Heart left ventricle (tissue), 16 donors: ENCODE measurements around the gene CCL7. TPM values are rescaled to one million over a fixed set of nuclear protein-coding genes. Genes with fewer than 3 reads are reported as not detected.

Source experiments
- ATAC-seq, 4 donors: fragments of 200-7000 bp; cut with Tn5 transposase; one replicate each; pipeline ENCODE4 v1.9.1; 2020 to 2022; ENCODE audit warnings: moderate library complexity in 4 of 4, mild to moderate bottlenecking in 3 of 4, moderate number of reproducible peaks in 1 of 4
- DNase-seq, 5 donors: peaks; one replicate each; pipeline ENCODE4 v3.0.0-alpha.2; 2020
- H3K27ac ChIP-seq, 12 donors: fragments of 200-600 bp; sonication (generic) in 4 of 12; one replicate each; pipeline versions ENCODE4 v1.5.0 to v1.8.0; 2016 to 2022; ENCODE audit warnings: mild to moderate bottlenecking in 2 of 12
- H3K27me3 ChIP-seq, 9 donors: fragments of 200-600 bp; sonication (generic) in 2 of 9; one replicate each; pipeline versions ENCODE4 v1.5.1 to v1.8.0; 2016 to 2022; ENCODE audit warnings: mild to moderate bottlenecking in 3 of 9
- H3K36me3 ChIP-seq, 9 donors: fragments of 200-600 bp; sonication (generic) in 2 of 9; one replicate each; pipeline versions ENCODE4 v1.5.0 to v1.8.0; 2018 to 2022; ENCODE audit warnings: mild to moderate bottlenecking in 2 of 9
- H3K4me1 ChIP-seq, 12 donors: fragments of 200-600 bp; sonication (generic) in 4 of 12; one replicate each; pipeline versions ENCODE4 v1.5.0 to v1.8.0; 2016 to 2022; ENCODE audit warnings: mild to moderate bottlenecking in 3 of 12
- H3K4me3 ChIP-seq, 12 donors: fragments of 200-600 bp; sonication (generic) in 4 of 12; one replicate each; pipeline versions ENCODE4 v1.5.0 to v1.8.0; 2017 to 2022; ENCODE audit warnings: mild to moderate bottlenecking in 9 of 12, moderate library complexity in 4 of 12
- H3K9me3 ChIP-seq, 12 donors: fragments of 200-600 bp; sonication (generic) in 4 of 12; one replicate each; pipeline versions ENCODE4 v1.5.0 to v1.8.0; 2016 to 2022; ENCODE audit warnings: mild to moderate bottlenecking in 1 of 12
- POLR2A ChIP-seq, 2 donors: fragments of 450-650 bp; IDR thresholded peaks; one replicate each; pipeline ENCODE4 v1.6.1; 2017; ENCODE audit warnings: antibody characterized with exemption in 2 of 2, mild to moderate bottlenecking in 2 of 2, moderate library complexity in 2 of 2
- WGBS, 4 donors: extraction: QIAGEN DNeasy Blood & Tissue Kit in 2 of 4; methylation state at CpG; one replicate each; pipeline versions ENCODE4 v1.1.5 to v1.1.7; 2013 to 2018; 5-methylcytosine and 5-hydroxymethylcytosine counted together
- intact Hi-C, 10 donors: fragments of 100-400 bp; cut with DNase I; formaldehyde crosslinking; loops; one replicate each; pipeline versions ENCODE4 v1.11.1 to v1.14.2; 2022
- polyA plus RNA-seq, 2 donors: library from polyadenylated mRNA; stranded (reverse); fragments of 200-250 nt; gene quantifications; one replicate each; pipeline ENCODE4 v1.2.3, GENCODE V29; 2013
- total RNA-seq, 9 donors: library from RNA; depleted of rRNA in 2 of 9; stranded (reverse); fragments of >200 nt in 2 of 9; fragmentation: NEBNext Ultra II Directional in 3 of 9; extraction: Animal tissue kit (Norgen Biotek cat#: 25700) in 3 of 9; gene quantifications; one replicate each; pipeline versions ENCODE4 v1.1.0 to v1.2.4, GENCODE V29; 2016 to 2023
- TF ChIP-seq, protein P1 (sequence below), 12 donors: fragments of 200-600 bp; sonication (generic) in 4 of 12; IDR thresholded peaks; one replicate each; pipeline versions ENCODE4 v1.5.0 to v1.8.0; 2018 to 2022; ENCODE audit warnings: antibody characterized with exemption in 12 of 12, mild to moderate bottlenecking in 5 of 12
- donor health status: ischemic (EF 13 %, LVEDD 7.1; RV severe dilation, severe dysfunction).
- donor health status: healthy with polysubstance abuse.
- donor health status: DM: no; HTN: yes; CAD: no.
- donor health status: DM: no; HTN: no; CAD: no.
- donor health status: ischemic (EF 25% LVEDD 6.9; RV normal size, moderate dysfunction).
- donor health status: ischemic (EF 25% LVEDD 5.7; RV mildly dilated, moderate dysfunction).
- donor health status: healthy.
- donor health status: DM: yes; HTN: yes; CAD: no.
- donor health status: ischemic (EF 35%, LVEDD 5.7; RV mildly dilated, moderate dysfunction).
- donor health status: nonischemic (EF 11% LVEDD 7.7; RV severe dilation, severe dysfunction).
- donor health status: DM: yes; HTN: yes; CAD: no.
- donor health status: PGD.
- donor health status: ischemic (EF 29% LVEDD 5.4; RV normal size, mild dysfunction).
- donor health status: nonischemic (EF 23%, LVEDD 6.1; RV moderate dilation, normal function).

Gene CCL7
- total and polyA plus RNA-seq, 11 donors, result 0.36 to 3.4 TPM; not detected in 9

DNA sequence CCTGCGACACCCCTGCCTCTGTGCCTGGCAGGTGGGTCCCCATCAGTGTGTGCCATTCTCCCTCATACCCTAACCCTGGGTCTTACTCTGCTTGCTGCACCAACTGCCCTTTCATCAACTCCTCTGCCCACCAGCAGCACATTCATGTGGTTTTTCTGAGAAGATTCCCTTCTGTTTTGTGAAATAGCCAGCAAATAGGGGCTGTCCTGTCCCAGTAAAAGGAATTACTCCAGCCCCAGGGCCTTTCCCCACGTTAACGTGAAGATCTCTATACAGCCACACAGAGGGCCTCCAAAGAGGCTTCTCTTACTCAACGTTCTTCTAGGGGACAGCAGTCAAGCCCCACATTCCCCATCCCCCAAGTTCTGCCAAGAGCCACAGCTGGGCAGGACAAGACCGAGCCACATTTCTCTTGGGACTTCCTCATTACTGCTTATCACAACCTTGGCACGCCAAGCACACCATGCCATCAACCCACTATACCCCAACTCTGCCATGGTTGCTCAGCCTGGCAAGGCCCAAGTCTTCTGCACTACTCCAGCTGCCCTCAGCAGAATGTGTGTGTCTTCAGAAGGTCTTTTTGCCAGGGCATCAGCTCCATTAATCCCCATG lies 33.6 kb upstream of the CCL7 start:
- TF ChIP-seq, protein P1, sequence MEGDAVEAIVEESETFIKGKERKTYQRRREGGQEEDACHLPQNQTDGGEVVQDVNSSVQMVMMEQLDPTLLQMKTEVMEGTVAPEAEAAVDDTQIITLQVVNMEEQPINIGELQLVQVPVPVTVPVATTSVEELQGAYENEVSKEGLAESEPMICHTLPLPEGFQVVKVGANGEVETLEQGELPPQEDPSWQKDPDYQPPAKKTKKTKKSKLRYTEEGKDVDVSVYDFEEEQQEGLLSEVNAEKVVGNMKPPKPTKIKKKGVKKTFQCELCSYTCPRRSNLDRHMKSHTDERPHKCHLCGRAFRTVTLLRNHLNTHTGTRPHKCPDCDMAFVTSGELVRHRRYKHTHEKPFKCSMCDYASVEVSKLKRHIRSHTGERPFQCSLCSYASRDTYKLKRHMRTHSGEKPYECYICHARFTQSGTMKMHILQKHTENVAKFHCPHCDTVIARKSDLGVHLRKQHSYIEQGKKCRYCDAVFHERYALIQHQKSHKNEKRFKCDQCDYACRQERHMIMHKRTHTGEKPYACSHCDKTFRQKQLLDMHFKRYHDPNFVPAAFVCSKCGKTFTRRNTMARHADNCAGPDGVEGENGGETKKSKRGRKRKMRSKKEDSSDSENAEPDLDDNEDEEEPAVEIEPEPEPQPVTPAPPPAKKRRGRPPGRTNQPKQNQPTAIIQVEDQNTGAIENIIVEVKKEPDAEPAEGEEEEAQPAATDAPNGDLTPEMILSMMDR (IDR thresholded peaks at IDR 0.05), result no peak
- no peak for TF ChIP-seq POLR2A (IDR thresholded peaks at IDR 0.05)
- no peak for ATAC-seq
- Histone ChIP-seq H3K27ac (peak overlapping the region in 11 of 12 donors; percentile 61 to 87 (median 83)), H3K4me3 (no peak overlapping the region), H3K4me1 (peaks cover 6 to 82% (median 72%) of the 10 kb centered on the region in 12 donors), H3K9me3 (no peaks in the 10 kb centered on the region), H3K27me3 (no peaks in the 10 kb centered on the region), H3K36me3 (no peaks in the 10 kb centered on the region)
- WGBS, 4 donors, result 79 to 83% (median 80%) methylated on average over 6 of the region's 6 CpGs
- no peak for DNase-seq
- intact Hi-C loops, result loop anchor here in 2 of 10 donors (5.0 to 10.0 kb wide), 2 partner anchors 68 to 71 kb away; no protein-coding TSS in a partner anchor

DNA sequence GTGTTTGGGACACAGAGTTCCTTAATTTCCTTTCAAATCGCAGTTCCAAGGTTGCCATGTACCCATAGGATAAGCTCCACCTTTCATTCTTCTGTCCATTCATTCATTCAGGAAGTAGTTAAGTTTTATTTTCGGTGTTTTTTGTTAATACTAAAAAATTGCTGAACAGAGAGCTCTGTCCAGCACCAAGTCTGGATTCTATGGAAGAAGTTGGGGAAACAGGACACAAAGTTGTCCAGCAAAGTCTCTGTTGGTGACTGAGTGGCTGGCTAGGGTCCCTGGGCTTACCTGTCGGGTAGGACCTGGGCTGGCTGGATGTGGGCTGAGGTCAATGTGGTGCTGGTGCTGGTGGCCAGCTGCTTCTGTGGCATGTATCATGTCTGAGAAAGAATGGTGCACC lies 32.6 kb upstream of the CCL7 start:
- intact Hi-C loops, result loop anchor here in 2 of 10 donors (5.0 to 10.0 kb wide), 2 partner anchors 67 to 70 kb away; no protein-coding TSS in a partner anchor
- peak overlapping the region in 5 of 12 donors; percentile 17 to 87 (median 65) for H3K27ac ChIP-seq

DNA sequence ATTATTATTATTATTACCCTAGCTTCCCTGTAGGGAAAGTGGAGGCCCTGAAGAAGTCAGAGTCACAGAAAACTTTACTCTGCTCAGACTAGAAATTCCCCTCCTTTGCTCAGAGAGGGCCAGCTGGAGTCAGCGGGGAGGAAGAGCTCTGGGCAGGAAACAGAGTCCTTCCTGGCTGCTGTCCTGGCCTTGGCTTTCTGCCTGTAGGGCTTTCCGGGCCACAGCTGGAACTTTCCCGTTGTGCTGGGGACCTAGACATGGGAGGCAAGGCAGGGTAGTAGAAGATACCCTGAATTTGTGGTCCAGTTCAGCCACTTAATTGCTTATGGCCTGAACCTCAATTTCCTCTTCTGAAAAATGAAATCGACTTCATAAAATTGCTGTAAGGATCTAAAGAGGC lies 29.0 kb upstream of the CCL7 start:
- WGBS, 4 donors, result 7 to 16% (median 12%) methylated on average over 4 of the region's 4 CpGs
- H3K9me3 ChIP-seq, result no peaks in the 10 kb centered on the region
- no peaks in the 10 kb centered on the region for H3K27me3 ChIP-seq
- intact Hi-C loops, result no loop called here
- ATAC-seq, result peak; percentile 66 to 90 (median 83)
- no peak for TF ChIP-seq POLR2A (IDR thresholded peaks at IDR 0.05)
- TF ChIP-seq, protein P1 (IDR thresholded peaks at IDR 0.05), result no peak
- H3K4me1 ChIP-seq, result peaks cover 0 to 97% (median 68%) of the 10 kb centered on the region in 12 donors
- H3K4me3 ChIP-seq, result no peak overlapping the region
- H3K36me3 ChIP-seq, result no peaks in the 10 kb centered on the region
- DNase-seq, result peak; percentile 86 to 91 (median 87)
- peak overlapping the region in 9 of 12 donors; percentile 21 to 87 (median 53) for H3K27ac ChIP-seq

More for the DNA sequence above, 32.6 kb upstream of the CCL7 start:
- Histone ChIP-seq H3K36me3 (no peaks in the 10 kb centered on the region), H3K4me1 (peaks cover 6 to 93% (median 83%) of the 10 kb centered on the region in 12 donors), H3K4me3 (no peak overlapping the region), H3K27me3 (no peaks in the 10 kb centered on the region), H3K9me3 (no peaks in the 10 kb centered on the region)
- 87 to 90% (median 89%) methylated on average over 3 of the region's 3 CpGs for WGBS, 4 donors
- ATAC-seq (no peak), DNase-seq (no peak)
- TF ChIP-seq POLR2A (IDR thresholded peaks at IDR 0.05), result no peak
- TF ChIP-seq, protein P1 (IDR thresholded peaks at IDR 0.05), result no peak

DNA sequence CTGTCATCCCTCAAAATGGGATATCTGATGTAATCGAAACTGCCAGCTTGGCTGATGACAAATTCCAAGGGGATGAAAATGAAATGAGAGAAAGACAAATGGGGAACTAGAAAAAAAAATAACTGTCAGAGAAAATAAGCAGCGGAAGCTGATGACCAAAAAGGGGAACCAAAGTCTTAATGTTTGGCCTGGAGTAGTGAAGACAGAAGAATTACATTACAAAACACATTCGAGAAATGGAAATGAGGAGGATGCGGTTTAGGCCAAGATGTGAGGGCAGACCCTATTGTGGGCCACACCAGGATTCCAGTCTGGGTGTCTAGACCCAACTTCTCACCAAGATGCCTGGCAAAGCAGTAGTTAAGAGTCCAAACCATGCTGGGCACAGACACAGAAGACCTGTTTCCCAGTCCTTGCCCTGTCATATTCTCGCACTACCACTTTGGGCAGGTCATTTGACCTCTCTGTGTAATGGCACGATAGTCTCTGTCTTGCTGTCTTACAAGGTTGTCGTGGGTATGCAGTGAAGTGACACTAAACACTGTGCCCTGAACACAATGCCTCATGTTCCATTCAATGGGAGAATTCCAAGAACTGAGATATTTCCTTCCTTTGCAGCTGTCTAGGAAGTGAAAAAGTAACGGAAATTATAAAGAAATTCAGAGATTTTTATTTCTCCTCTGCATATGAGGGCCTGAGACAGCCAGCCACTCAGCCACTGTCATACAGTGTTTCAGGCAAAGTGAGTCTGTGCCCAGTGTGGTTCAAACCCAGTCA lies 27.2 kb upstream of the CCL7 start:
- H3K27ac ChIP-seq, result peak overlapping the region in 8 of 12 donors; percentile 2 to 87 (median 48)
- no peaks in the 10 kb centered on the region for H3K36me3 ChIP-seq
- H3K9me3 ChIP-seq, result no peaks in the 10 kb centered on the region
- no peak for TF ChIP-seq POLR2A (IDR thresholded peaks at IDR 0.05)
- TF ChIP-seq, protein P1 (IDR thresholded peaks at IDR 0.05), result no peak
- intact Hi-C loops, result no loop called here
- ATAC-seq (peak in 2 of 4 donors; percentile 42 to 43), DNase-seq (no peak)
- no peak overlapping the region for H3K4me3 ChIP-seq
- 62 to 71% (median 65%) methylated on average over 8 of the region's 8 CpGs for WGBS, 4 donors
- H3K27me3 ChIP-seq, result no peaks in the 10 kb centered on the region
- H3K4me1 ChIP-seq, result peaks cover 0 to 95% (median 55%) of the 10 kb centered on the region in 12 donors
